ENCODE data around the gene ATXN7L2.

DNA sequence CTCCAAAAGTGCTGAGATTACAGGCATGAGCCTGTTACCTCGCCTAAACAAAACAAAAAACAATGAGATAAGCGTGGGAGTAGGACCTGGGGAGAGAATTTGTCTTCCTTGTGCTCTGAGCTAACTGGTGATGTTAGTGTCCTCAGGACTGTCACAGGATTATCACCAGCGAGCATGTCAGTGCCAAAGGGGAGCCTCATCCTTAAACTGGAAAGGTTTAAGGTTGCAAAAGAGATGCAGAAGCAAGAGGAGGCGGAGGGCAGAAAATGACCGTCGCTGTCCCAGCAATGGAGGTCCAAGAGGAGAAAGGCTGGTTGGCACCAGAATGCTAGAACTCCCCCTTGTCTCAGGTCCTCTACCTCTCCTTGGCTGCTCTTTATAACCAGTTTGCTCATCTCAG lies 13.5 kb upstream of the ATXN7L2 start:
- TF ChIP-seq, protein P1, sequence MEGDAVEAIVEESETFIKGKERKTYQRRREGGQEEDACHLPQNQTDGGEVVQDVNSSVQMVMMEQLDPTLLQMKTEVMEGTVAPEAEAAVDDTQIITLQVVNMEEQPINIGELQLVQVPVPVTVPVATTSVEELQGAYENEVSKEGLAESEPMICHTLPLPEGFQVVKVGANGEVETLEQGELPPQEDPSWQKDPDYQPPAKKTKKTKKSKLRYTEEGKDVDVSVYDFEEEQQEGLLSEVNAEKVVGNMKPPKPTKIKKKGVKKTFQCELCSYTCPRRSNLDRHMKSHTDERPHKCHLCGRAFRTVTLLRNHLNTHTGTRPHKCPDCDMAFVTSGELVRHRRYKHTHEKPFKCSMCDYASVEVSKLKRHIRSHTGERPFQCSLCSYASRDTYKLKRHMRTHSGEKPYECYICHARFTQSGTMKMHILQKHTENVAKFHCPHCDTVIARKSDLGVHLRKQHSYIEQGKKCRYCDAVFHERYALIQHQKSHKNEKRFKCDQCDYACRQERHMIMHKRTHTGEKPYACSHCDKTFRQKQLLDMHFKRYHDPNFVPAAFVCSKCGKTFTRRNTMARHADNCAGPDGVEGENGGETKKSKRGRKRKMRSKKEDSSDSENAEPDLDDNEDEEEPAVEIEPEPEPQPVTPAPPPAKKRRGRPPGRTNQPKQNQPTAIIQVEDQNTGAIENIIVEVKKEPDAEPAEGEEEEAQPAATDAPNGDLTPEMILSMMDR (IDR thresholded peaks at IDR 0.05; ENCODE audit: poor library complexity, severe bottlenecking) = no peak
- TF ChIP-seq EZH2 (IDR thresholded peaks at IDR 0.05; ENCODE audit: borderline replicate concordance, insufficient read depth, low read length, poor library complexity, severe bottlenecking) = no peak
- TF ChIP-seq POLR2AphosphoS5 (IDR thresholded peaks at IDR 0.05) = no peak
- TF ChIP-seq, protein P2, sequence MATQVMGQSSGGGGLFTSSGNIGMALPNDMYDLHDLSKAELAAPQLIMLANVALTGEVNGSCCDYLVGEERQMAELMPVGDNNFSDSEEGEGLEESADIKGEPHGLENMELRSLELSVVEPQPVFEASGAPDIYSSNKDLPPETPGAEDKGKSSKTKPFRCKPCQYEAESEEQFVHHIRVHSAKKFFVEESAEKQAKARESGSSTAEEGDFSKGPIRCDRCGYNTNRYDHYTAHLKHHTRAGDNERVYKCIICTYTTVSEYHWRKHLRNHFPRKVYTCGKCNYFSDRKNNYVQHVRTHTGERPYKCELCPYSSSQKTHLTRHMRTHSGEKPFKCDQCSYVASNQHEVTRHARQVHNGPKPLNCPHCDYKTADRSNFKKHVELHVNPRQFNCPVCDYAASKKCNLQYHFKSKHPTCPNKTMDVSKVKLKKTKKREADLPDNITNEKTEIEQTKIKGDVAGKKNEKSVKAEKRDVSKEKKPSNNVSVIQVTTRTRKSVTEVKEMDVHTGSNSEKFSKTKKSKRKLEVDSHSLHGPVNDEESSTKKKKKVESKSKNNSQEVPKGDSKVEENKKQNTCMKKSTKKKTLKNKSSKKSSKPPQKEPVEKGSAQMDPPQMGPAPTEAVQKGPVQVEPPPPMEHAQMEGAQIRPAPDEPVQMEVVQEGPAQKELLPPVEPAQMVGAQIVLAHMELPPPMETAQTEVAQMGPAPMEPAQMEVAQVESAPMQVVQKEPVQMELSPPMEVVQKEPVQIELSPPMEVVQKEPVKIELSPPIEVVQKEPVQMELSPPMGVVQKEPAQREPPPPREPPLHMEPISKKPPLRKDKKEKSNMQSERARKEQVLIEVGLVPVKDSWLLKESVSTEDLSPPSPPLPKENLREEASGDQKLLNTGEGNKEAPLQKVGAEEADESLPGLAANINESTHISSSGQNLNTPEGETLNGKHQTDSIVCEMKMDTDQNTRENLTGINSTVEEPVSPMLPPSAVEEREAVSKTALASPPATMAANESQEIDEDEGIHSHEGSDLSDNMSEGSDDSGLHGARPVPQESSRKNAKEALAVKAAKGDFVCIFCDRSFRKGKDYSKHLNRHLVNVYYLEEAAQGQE (IDR thresholded peaks at IDR 0.05; ENCODE audit: borderline replicate concordance) = no peak
